ENCODE measurements around the gene LPAR3. TPM values are rescaled to one million over a fixed set of nuclear protein-coding genes. Genes with fewer than 3 reads are reported as not detected.

LPAR3 gene
- polyA plus RNA-seq, 4 donors: 0.12 to 0.13 TPM; not detected in 2

DNA sequence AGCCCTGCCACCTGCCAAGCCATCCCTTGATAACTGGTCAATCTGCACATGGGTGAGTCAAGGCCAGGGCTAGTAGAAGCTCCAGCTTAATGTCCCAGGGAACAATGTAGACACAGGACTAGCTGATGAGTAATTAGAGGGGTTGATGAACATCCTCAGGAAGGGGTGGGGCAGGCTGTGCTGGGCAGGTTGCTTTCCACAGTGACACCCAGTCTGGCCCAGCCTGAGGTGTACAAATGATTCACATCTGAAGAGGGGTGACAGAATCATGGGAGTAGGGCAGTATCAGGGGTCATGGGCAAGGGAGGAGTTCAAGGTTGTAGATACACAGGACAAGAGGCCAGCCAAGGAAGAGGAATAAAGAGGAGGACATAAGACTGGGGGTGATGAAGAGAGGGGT is 4.3 kb downstream of the LPAR3 start:
- FAIRE-seq: no peak
- H3K36me3 ChIP-seq (ENCODE audit: control insufficient read depth in 3 of 3, insufficient read depth in 2 of 3, low read depth in 1 of 3, low read length in 3 of 3): no peaks in the 10 kb centered on the region
- H3K4me1 ChIP-seq (ENCODE audit: control insufficient read depth in 3 of 3, insufficient read depth in 2 of 3, low read depth in 1 of 3, low read length in 2 of 3): peaks cover 0 to 8% (median 0%) of the 10 kb centered on the region in 3 donors
- H3K27ac ChIP-seq (ENCODE audit: low read depth in 1 of 3, low read length in 2 of 3): no peak overlapping the region
- peaks cover 0 to 16% (median 15%) of the 10 kb centered on the region in 3 donors for H3K27me3 ChIP-seq (ENCODE audit: control insufficient read depth in 3 of 3, insufficient read depth in 3 of 3, low read length in 3 of 3)
- DNase-seq: no peak
- H3K4me3 ChIP-seq (ENCODE audit: low read depth in 1 of 3, low read length in 3 of 3): no peak overlapping the region
- no peaks in the 10 kb centered on the region for H3K9me3 ChIP-seq (ENCODE audit: control insufficient read depth in 2 of 2, insufficient read depth in 1 of 2, low read depth in 1 of 2, low read length in 1 of 2)

DNA sequence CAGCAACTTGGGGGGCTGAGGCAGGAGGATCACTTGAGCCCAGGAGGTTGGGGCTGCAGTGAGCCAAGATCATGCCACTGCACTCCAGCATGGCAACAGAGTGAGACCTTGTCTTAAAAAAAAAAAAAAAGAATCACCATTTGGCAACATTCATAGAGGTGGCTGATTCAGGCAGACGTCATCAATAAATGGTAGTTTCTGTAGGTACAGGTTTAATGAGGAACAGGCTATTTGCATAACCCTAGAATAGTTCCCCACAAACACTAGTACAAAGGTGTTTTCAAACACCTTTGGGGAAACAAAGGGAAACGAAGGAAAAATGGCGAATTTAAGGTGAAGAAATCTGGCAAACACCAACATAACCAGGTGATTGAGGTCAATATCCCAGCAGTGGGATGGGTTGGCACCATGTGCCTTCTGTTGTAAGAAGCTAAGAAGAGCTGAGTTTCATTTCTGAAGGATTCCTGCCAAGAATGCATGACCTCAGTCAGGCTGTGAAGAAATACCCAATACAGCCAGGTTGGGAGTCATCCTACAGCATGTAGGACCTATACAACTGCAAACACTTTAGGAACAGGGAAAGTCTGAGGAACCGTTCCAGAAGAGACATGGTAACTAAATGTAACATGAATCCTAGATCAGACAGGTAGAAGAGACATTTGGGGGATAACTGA is 5.6 kb downstream of the LPAR3 start:
- 82 to 89% (median 84%) methylated on average over 4 of the region's 4 CpGs for WGBS, 3 donors
- Histone ChIP-seq H3K27ac (ENCODE audit: low read depth in 1 of 3, low read length in 2 of 3) (no peak overlapping the region), H3K27me3 (ENCODE audit: control insufficient read depth in 3 of 3, insufficient read depth in 3 of 3, low read length in 3 of 3) (peaks cover 0 to 6% (median 3%) of the 10 kb centered on the region in 3 donors), H3K36me3 (ENCODE audit: control insufficient read depth in 3 of 3, insufficient read depth in 2 of 3, low read depth in 1 of 3, low read length in 3 of 3) (no peaks in the 10 kb centered on the region), H3K4me3 (ENCODE audit: low read depth in 1 of 3, low read length in 3 of 3) (no peak overlapping the region), H3K9me3 (ENCODE audit: control insufficient read depth in 2 of 2, insufficient read depth in 1 of 2, low read depth in 1 of 2, low read length in 1 of 2) (no peaks in the 10 kb centered on the region), H3K4me1 (ENCODE audit: control insufficient read depth in 3 of 3, insufficient read depth in 2 of 3, low read depth in 1 of 3, low read length in 2 of 3) (peaks cover 0 to 2% (median 0%) of the 10 kb centered on the region in 3 donors)
- FAIRE-seq (no peak), DNase-seq (no peak)

DNA sequence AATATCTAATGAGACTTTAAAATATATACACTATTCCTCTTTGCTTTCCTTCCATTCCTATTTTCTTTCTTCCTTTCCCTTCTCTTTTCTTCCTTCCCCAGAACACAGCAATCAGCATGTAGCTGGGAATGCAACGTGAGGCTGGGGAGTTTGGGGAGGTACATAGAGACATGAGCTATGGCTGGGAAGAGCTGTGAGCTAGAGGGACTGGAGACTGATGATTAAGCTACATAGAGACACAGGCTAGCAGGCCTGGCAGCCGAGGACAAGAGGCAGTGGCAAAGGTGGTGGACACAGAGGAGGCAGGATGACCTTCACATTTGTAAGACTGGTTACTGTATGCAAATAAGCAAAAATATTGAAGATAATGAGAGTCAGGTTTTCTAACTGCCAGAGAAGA is 7.5 kb downstream of the LPAR3 start:
- 53 to 65% (median 59%) methylated on average over 2 of the region's 2 CpGs for WGBS, 3 donors
- FAIRE-seq (no peak), DNase-seq (no peak)
- H3K4me3 ChIP-seq (ENCODE audit: low read depth in 1 of 3, low read length in 3 of 3): no peak overlapping the region
- no peaks in the 10 kb centered on the region for H3K9me3 ChIP-seq (ENCODE audit: control insufficient read depth in 2 of 2, insufficient read depth in 1 of 2, low read depth in 1 of 2, low read length in 1 of 2)
- H3K27ac ChIP-seq (ENCODE audit: low read depth in 1 of 3, low read length in 2 of 3): no peak overlapping the region
- no peaks in the 10 kb centered on the region for H3K36me3 ChIP-seq (ENCODE audit: control insufficient read depth in 3 of 3, insufficient read depth in 2 of 3, low read depth in 1 of 3, low read length in 3 of 3)
- H3K27me3 ChIP-seq (ENCODE audit: control insufficient read depth in 3 of 3, insufficient read depth in 3 of 3, low read length in 3 of 3): no peaks in the 10 kb centered on the region
- no peaks in the 10 kb centered on the region for H3K4me1 ChIP-seq (ENCODE audit: control insufficient read depth in 3 of 3, insufficient read depth in 2 of 3, low read depth in 1 of 3, low read length in 2 of 3)

DNA sequence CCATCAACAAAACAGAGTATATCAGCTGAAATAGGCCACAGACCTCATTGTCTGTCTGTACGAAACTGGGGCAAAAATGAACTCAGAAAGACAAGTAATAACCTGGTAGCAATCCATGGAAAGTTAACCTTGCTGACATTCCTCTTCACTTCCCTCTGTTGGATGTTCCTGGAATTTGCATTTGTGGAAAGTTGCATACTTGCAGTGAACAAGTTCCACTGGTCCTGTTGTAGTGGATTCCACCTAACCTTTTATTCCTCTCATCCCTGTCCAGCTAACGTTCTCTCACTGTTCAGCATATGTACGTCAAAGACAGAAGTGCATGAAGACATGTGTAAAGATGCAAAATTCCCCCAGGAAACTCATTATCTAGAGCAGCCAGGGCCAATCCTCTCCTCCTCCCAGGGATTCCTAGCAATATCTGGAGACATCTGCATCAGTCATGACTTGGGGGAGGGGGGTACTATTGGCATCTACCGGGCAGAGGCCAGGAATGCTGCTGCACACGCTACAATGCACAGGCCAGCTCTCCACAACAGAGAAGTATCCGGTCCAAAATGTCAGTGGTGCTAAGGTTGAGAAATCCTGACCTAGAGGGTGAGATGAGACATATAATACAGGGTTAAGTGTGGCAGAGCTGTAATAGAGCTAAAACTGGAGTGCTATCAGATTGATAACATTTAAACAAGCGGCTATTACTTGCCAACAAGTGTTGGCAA is 8.2 kb downstream of the LPAR3 start:
- Histone ChIP-seq H3K4me1 (ENCODE audit: control insufficient read depth in 3 of 3, insufficient read depth in 2 of 3, low read depth in 1 of 3, low read length in 2 of 3) (no peaks in the 10 kb centered on the region), H3K9me3 (ENCODE audit: control insufficient read depth in 2 of 2, insufficient read depth in 1 of 2, low read depth in 1 of 2, low read length in 1 of 2) (no peaks in the 10 kb centered on the region), H3K27me3 (ENCODE audit: control insufficient read depth in 3 of 3, insufficient read depth in 3 of 3, low read length in 3 of 3) (no peaks in the 10 kb centered on the region), H3K4me3 (ENCODE audit: low read depth in 1 of 3, low read length in 3 of 3) (no peak overlapping the region), H3K27ac (ENCODE audit: low read depth in 1 of 3, low read length in 2 of 3) (no peak overlapping the region), H3K36me3 (ENCODE audit: control insufficient read depth in 3 of 3, insufficient read depth in 2 of 3, low read depth in 1 of 3, low read length in 3 of 3) (no peaks in the 10 kb centered on the region)
- WGBS, 3 donors: 55 to 85% (median 71%) methylated on average over 7 of the region's 7 CpGs
- DNase-seq: no peak
- no peak for FAIRE-seq

DNA sequence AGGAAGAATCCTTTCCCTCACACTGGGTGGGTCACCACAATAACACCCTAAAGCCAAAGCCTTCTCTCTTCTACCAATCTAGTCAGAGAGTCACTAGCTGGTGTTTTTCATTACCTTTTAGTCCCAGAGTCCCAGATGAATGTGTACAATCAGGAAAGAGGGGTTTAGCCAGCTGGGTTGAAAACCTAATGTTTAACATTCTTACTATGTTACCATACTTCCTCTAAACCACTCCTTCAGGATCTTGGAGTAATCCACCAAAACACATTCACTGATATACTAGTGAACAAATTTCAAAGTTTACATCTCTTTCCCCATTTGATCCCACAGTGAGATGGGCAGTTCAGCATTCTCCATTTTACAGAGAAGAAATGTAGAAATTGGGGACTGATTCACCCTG is 9.7 kb downstream of the LPAR3 start:
- Histone ChIP-seq H3K4me1 (ENCODE audit: control insufficient read depth in 3 of 3, insufficient read depth in 2 of 3, low read depth in 1 of 3, low read length in 2 of 3) (no peaks in the 10 kb centered on the region), H3K27me3 (ENCODE audit: control insufficient read depth in 3 of 3, insufficient read depth in 3 of 3, low read length in 3 of 3) (peaks cover 0 to 2% (median 0%) of the 10 kb centered on the region in 3 donors), H3K9me3 (ENCODE audit: control insufficient read depth in 2 of 2, insufficient read depth in 1 of 2, low read depth in 1 of 2, low read length in 1 of 2) (no peaks in the 10 kb centered on the region), H3K27ac (ENCODE audit: low read depth in 1 of 3, low read length in 2 of 3) (no peak overlapping the region), H3K36me3 (ENCODE audit: control insufficient read depth in 3 of 3, insufficient read depth in 2 of 3, low read depth in 1 of 3, low read length in 3 of 3) (no peaks in the 10 kb centered on the region), H3K4me3 (ENCODE audit: low read depth in 1 of 3, low read length in 3 of 3) (no peak overlapping the region)
- DNase-seq (no peak), FAIRE-seq (no peak)

DNA sequence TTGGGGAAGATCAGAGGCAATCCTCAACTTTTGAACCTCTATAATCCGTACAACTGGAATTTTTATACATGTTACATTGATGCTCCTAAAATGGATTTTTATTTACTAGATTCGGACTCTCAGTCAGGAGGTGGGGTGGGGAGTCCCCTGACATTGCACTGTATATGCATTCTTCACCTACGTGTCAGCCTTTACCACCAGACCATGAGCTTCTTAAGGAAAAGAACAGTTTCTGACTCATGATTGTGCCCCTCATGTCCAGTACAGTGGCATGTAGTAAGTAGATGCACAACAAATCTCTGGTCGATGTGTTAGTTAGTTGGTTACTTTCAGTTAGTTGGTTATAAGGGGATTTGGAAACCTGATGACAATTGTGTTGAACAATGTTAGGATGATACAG is 15.4 kb downstream of the LPAR3 start:
- Histone ChIP-seq H3K4me3 (ENCODE audit: low read depth in 1 of 3, low read length in 3 of 3) (no peak overlapping the region), H3K27me3 (ENCODE audit: control insufficient read depth in 3 of 3, insufficient read depth in 3 of 3, low read length in 3 of 3) (peaks cover 0 to 2% (median 0%) of the 10 kb centered on the region in 3 donors), H3K36me3 (ENCODE audit: control insufficient read depth in 3 of 3, insufficient read depth in 2 of 3, low read depth in 1 of 3, low read length in 3 of 3) (no peaks in the 10 kb centered on the region), H3K27ac (ENCODE audit: low read depth in 1 of 3, low read length in 2 of 3) (no peak overlapping the region), H3K9me3 (ENCODE audit: control insufficient read depth in 2 of 2, insufficient read depth in 1 of 2, low read depth in 1 of 2, low read length in 1 of 2) (no peaks in the 10 kb centered on the region), H3K4me1 (ENCODE audit: control insufficient read depth in 3 of 3, insufficient read depth in 2 of 3, low read depth in 1 of 3, low read length in 2 of 3) (no peaks in the 10 kb centered on the region)
- FAIRE-seq: no peak
- DNase-seq: no peak
- WGBS, 3 donors: 80 to 81% (median 80%) methylated on average over 4 of the region's 4 CpGs

DNA sequence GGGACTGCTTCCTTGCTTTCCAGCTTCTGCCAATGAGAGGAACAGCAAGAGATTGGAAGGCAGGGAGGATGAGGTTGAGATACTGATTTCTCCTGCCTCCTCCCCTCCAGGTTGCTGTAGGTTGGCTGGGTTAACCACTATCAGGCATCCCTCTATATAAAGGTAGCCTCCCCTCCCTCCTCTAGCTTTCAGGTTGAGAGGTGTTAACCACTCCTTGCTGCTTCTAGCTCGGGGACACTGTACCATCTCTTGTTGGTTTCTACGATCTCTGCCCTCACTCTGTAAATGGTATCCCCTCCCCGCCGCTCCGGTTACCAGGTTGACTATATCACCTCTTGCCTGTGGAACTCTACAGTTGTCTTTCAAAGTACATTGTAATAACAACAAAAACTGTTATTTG is 16.7 kb downstream of the LPAR3 start:
- WGBS, 3 donors: 67 to 85% (median 74%) methylated on average over 5 of the region's 5 CpGs
- H3K4me1 ChIP-seq (ENCODE audit: control insufficient read depth in 3 of 3, insufficient read depth in 2 of 3, low read depth in 1 of 3, low read length in 2 of 3): no peaks in the 10 kb centered on the region
- H3K27ac ChIP-seq (ENCODE audit: low read depth in 1 of 3, low read length in 2 of 3): no peak overlapping the region
- peak in 1 of 2 donors; percentile 31 for DNase-seq
- H3K9me3 ChIP-seq (ENCODE audit: control insufficient read depth in 2 of 2, insufficient read depth in 1 of 2, low read depth in 1 of 2, low read length in 1 of 2): no peaks in the 10 kb centered on the region
- peaks cover 0 to 2% (median 0%) of the 10 kb centered on the region in 3 donors for H3K27me3 ChIP-seq (ENCODE audit: control insufficient read depth in 3 of 3, insufficient read depth in 3 of 3, low read length in 3 of 3)
- H3K4me3 ChIP-seq (ENCODE audit: low read depth in 1 of 3, low read length in 3 of 3): no peak overlapping the region
- FAIRE-seq: no peak
- no peaks in the 10 kb centered on the region for H3K36me3 ChIP-seq (ENCODE audit: control insufficient read depth in 3 of 3, insufficient read depth in 2 of 3, low read depth in 1 of 3, low read length in 3 of 3)

DNA sequence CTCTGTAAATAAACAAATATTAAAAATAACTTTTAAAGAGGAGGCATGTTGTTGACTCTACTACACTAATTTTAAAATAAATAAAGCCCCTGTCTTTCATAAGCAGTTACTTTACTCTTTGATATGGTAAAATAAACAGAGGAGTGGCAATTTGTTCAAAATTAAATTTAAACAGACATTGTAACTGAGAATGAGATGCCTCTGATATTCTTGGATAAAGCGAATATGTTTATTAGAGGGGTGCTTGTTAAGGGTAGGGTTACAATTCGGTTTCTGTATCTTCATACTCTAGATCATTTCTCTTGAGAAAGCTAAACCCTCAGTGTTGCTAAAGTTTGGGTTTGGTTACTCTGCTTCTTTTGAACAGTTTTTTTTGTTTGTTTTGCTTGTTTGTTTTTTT is 19.6 kb downstream of the LPAR3 start:
- no peak for FAIRE-seq

More for the DNA sequence above, 19.6 kb downstream of the LPAR3 start:
- 77 to 80% (median 78%) methylated on average over 2 of the region's 2 CpGs for WGBS, 3 donors
- H3K4me3 ChIP-seq (ENCODE audit: low read depth in 1 of 3, low read length in 3 of 3): no peak overlapping the region
- H3K27ac ChIP-seq (ENCODE audit: low read depth in 1 of 3, low read length in 2 of 3): no peak overlapping the region
- H3K36me3 ChIP-seq (ENCODE audit: control insufficient read depth in 3 of 3, insufficient read depth in 2 of 3, low read depth in 1 of 3, low read length in 3 of 3): no peaks in the 10 kb centered on the region
- no peaks in the 10 kb centered on the region for H3K27me3 ChIP-seq (ENCODE audit: control insufficient read depth in 3 of 3, insufficient read depth in 3 of 3, low read length in 3 of 3)
- H3K9me3 ChIP-seq (ENCODE audit: control insufficient read depth in 2 of 2, insufficient read depth in 1 of 2, low read depth in 1 of 2, low read length in 1 of 2): no peaks in the 10 kb centered on the region
- H3K4me1 ChIP-seq (ENCODE audit: control insufficient read depth in 3 of 3, insufficient read depth in 2 of 3, low read depth in 1 of 3, low read length in 2 of 3): no peaks in the 10 kb centered on the region
- no peak for DNase-seq
